ENCODE measurements around the gene PPM1D. TPM values are rescaled to one million over a fixed set of nuclear protein-coding genes. Genes with fewer than 3 reads are reported as not detected.
A peak's percentile ranks its signal among the peaks of the same experiment; 100 is the strongest.
"Not testable (repeated sequence)": the region's sequence is repeated elsewhere in the genome, so short reads cannot be mapped to it uniquely, and the experiment has no call there.

Gene PPM1D
- total RNA-seq (2014; rRNA removed; shearing (Covaris generic)) = 16.2 and 16.3 TPM in 2 replicates
- polyA plus RNA-seq (2015; cell fraction: cytosol; rRNA removed) = 15.4 and 15.7 TPM in 2 replicates
- polyA plus RNA-seq (2015; cell fraction: nucleus; rRNA removed) = 5.5 and 12.2 TPM in 2 replicates

- in situ Hi-C loops (cut with HindIII; ENCODE audit: low pct_unique_long_range_greater_than_20kb, low sequenced_read_pairs) = no loop called here
- DNase-seq (ENCODE audit: low read depth, low spot score) = peak; percentile 100
These were observed at the start of gene PPM1D for GRCh38 chr17:60599620-60600489. PPM1D (plus strand) TSS chr17:60600193; CDS start chr17:60600415, 222 bp downstream.

GRCh38 chr17:60552255-60552654 lies 47.7 kb upstream of the PPM1D start:
- DNase-seq (ENCODE audit: low read depth, low spot score); in situ Hi-C loops (cut with HindIII; ENCODE audit: low pct_unique_long_range_greater_than_20kb, low sequenced_read_pairs): not testable (repeated sequence)

GRCh38 chr17:60554377-60554788 lies 45.6 kb upstream of the PPM1D start:
- in situ Hi-C loops (cut with HindIII; ENCODE audit: low pct_unique_long_range_greater_than_20kb, low sequenced_read_pairs) = no loop called here
- no peak for DNase-seq (ENCODE audit: low read depth, low spot score)

DNA sequence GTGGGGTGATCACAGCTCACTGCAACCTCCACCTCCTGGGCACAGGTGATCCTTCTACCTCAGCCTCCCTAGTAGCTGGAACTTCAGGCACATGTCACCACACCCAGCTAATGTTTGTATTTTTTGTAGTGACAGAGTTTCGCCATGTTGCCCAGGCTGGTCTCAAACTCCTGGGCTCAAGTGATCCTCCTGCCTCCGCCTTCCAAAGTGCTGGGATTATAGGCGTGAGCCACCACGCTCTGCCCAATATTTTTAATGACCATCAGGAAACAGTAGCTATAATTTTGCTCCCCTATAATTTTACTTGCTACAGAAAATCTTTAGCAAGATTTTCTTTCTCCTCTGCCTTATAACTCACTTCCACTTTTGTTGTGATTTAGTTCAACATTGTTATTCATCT lies 44.2 kb upstream of the PPM1D start:
- in situ Hi-C loops (cut with HindIII; ENCODE audit: low pct_unique_long_range_greater_than_20kb, low sequenced_read_pairs) = no loop called here
- no peak for DNase-seq (ENCODE audit: low read depth, low spot score)

DNA sequence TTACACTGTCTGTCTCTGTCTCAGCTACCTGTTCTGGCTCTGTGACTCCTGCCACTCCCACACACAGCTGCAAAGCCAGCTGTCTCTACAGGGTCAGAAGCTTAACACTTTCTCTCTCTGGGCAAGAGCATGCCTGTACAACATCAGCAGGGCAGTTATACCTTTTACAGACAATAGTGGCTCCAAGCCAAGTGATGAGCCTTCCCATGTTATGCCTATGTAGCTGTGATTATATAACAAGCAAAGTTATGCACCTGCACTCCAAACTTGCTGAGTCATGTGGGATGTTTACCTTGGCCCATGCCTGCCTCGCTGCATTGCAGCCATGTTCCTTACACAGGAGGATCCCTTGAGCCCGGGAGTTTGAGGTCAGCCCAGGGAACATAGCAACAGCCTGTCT lies 42.2 kb upstream of the PPM1D start:
- DNase-seq (ENCODE audit: low read depth, low spot score) = no peak

DNA sequence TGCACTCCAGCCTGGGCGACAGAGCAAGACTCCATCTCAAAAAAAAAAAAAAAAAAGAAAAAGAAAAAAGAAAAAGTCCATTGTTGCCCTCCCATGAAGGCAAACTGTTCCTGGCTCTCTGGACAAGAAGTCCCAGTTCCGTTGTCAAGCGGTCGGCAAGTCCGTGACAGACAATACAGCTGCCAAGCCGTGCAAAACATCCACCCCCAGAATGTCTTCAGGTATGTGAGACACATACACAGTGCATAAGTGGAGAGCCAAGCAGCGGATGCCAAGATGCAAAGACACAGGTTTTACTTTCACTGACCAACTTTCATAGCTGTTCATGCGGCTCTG lies 40.4 kb upstream of the PPM1D start:
- in situ Hi-C loops (cut with HindIII; ENCODE audit: low pct_unique_long_range_greater_than_20kb, low sequenced_read_pairs) = no loop called here

More for the DNA sequence above, 42.2 kb upstream of the PPM1D start:
- in situ Hi-C loops (cut with HindIII; ENCODE audit: low pct_unique_long_range_greater_than_20kb, low sequenced_read_pairs) = no loop called here

GRCh38 chr17:60559995-60560859 lies 39.8 kb upstream of the PPM1D start:
- no peak for DNase-seq (ENCODE audit: low read depth, low spot score)
- in situ Hi-C loops (cut with HindIII; ENCODE audit: low pct_unique_long_range_greater_than_20kb, low sequenced_read_pairs) = no loop called here

More for the DNA sequence above, 40.4 kb upstream of the PPM1D start:
- no peak for DNase-seq (ENCODE audit: low read depth, low spot score)

DNA sequence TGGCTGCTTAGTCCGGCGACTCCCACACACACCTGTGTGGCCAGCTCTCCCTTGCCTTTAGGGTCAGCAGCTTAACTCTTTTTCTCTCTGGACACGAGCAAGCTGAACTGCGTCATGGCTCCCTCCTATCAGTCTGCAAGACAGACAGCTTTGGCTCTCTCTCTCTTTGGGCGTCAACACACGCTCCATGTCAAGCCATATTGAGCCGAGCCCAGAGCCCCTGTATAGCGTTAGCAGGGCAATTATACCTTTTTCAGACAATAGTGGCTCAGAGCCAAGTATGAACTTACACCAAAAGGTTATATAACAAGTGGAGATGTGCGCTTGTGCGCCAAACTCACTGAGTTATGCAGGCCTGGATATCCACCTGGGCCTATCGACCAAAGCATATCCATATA lies 39.1 kb upstream of the PPM1D start:
- DNase-seq (ENCODE audit: low read depth, low spot score) = no peak
- in situ Hi-C loops (cut with HindIII; ENCODE audit: low pct_unique_long_range_greater_than_20kb, low sequenced_read_pairs) = no loop called here

- in situ Hi-C loops (cut with HindIII; ENCODE audit: low pct_unique_long_range_greater_than_20kb, low sequenced_read_pairs) = no loop called here
- no peak for DNase-seq (ENCODE audit: low read depth, low spot score)
These were observed 37.6 kb upstream of the PPM1D start for GRCh38 chr17:60562421-60562820.

DNA sequence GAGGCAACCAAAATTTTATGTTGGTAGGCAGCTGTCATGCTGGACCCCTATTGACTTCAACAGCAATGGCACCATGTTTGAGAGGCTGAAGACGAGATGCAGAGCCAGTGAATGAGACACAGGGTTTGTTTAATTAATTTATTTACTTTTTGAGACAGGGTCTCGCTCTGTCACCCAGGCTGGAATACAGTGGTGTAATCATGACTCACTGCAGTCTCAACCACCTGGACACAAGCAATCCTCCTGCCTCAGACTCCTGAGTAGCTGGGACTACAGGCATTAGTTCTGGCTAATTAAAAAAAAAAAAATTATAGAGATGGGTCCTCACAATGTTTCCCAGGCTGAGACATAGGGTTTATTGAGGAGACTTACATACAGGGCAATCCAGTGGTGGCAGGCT lies 36.2 kb upstream of the PPM1D start:
- in situ Hi-C loops (cut with HindIII; ENCODE audit: low pct_unique_long_range_greater_than_20kb, low sequenced_read_pairs) = no loop called here
- DNase-seq (ENCODE audit: low read depth, low spot score) = no peak

GRCh38 chr17:60565233-60565632 lies 34.8 kb upstream of the PPM1D start:
- in situ Hi-C loops (cut with HindIII; ENCODE audit: low pct_unique_long_range_greater_than_20kb, low sequenced_read_pairs) = no loop called here
- no peak for DNase-seq (ENCODE audit: low read depth, low spot score)

GRCh38 chr17:60573236-60574051 lies 26.5 kb upstream of the PPM1D start:
- DNase-seq (ENCODE audit: low read depth, low spot score) = no peak
- in situ Hi-C loops (cut with HindIII; ENCODE audit: low pct_unique_long_range_greater_than_20kb, low sequenced_read_pairs) = no loop called here

- in situ Hi-C loops (cut with HindIII; ENCODE audit: low pct_unique_long_range_greater_than_20kb, low sequenced_read_pairs) = no loop called here
These were observed 22.7 kb upstream of the PPM1D start for GRCh38 chr17:60577147-60577915.

DNA sequence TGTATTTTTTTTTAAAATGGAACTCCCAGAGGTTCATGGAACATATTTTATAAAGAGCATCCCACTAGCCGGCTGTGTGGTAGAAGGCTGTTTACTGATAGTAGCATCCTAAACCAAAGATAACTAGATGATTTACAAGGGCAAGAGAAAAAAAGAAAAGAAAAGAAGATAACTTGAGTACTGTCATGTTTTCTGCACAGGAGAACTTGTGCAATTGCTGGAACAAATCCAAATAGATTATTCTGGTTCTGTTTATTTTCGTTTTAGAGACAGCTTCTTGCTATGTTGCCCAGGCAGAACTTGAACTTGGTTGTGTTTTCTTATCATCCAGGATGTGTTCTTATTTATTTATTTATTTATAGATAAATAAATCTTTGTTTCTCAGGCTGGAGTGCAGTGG lies 20.9 kb upstream of the PPM1D start:
- in situ Hi-C loops (cut with HindIII; ENCODE audit: low pct_unique_long_range_greater_than_20kb, low sequenced_read_pairs) = no loop called here
- peak; percentile 25 for DNase-seq (ENCODE audit: low read depth, low spot score)

More at GRCh38 chr17:60577147-60577915, 22.7 kb upstream of the PPM1D start:
- DNase-seq (ENCODE audit: low read depth, low spot score) = peak; percentile 78

GRCh38 chr17:60579551-60579950 lies 20.4 kb upstream of the PPM1D start:
- in situ Hi-C loops (cut with HindIII; ENCODE audit: low pct_unique_long_range_greater_than_20kb, low sequenced_read_pairs) = no loop called here
- no peak for DNase-seq (ENCODE audit: low read depth, low spot score)

DNA sequence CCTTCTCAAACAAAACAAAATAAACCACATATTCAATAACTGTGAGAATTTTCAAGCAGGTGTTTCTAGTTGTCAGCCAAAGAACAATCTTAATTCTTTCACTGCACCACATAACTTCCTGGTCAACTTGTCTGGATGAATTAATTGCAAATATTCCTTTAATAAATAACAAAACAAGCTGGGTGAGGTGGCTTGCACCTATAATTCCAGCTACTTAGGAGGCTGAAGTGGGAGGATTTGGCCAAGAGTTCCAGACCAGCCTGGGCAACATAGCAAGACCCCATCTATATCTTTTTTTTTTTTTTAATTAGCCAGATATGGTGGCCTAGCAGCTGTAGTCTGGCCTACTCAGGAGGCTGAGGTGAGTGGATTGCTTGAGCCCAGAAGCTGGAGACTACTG lies 17.0 kb upstream of the PPM1D start:
- no peak for DNase-seq (ENCODE audit: low read depth, low spot score)
- in situ Hi-C loops (cut with HindIII; ENCODE audit: low pct_unique_long_range_greater_than_20kb, low sequenced_read_pairs) = no loop called here

DNA sequence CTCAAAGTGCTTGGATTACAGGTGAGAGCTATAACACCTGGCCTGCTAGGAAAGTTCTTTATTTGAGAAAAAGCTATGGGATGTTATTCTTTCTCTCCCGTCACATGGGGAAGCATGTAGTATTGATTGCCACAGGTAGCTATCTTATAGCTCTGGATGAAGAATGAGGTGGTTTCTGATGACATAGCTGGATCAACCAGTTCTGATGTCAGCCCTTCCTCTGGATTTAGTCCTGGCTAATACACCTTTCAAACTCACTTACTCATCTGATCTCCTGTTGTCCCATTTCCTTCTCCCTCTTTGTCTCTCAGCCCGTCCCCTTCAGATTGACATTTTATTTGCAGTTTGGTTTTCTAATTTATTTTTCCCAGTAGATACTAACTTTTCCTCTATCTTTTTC lies 14.1 kb upstream of the PPM1D start:
- in situ Hi-C loops (cut with HindIII; ENCODE audit: low pct_unique_long_range_greater_than_20kb, low sequenced_read_pairs) = no loop called here
- DNase-seq (ENCODE audit: low read depth, low spot score) = no peak
